ENCODE results near the gene IL17REL.
A peak's percentile ranks its signal among the peaks of the same experiment; 100 is the strongest.

Gene IL17REL

GRCh38 chr22:50014053-50014501 lies 1.5 kb upstream of the IL17REL start:
- H2AK5ac ChIP-seq (ENCODE audit: low read depth, low read length) = no peak overlapping the region
- H3K79me1 ChIP-seq (ENCODE audit: low read depth, low read length) = no peaks in the 10 kb centered on the region
- no peak overlapping the region for H2AFZ ChIP-seq (ENCODE audit: low read length)
- peak overlapping the region; percentile 32 for H3K9ac ChIP-seq (ENCODE audit: low read depth, low read length, poor library complexity)
- no peak for DNase-seq (ENCODE audit: low spot score)
- H3K4me1 ChIP-seq (ENCODE audit: control insufficient read depth in 2 of 2, insufficient read depth in 1 of 2, low read depth in 1 of 2, low read length in 2 of 2) = peaks cover 4 to 10% of the 10 kb centered on the region in 2 donors
- no peak overlapping the region for H2BK120ac ChIP-seq (ENCODE audit: low read depth, low read length)
- peaks cover 0 to 3% of the 10 kb centered on the region in 2 donors for H3K9me3 ChIP-seq (replicated peaks in 1 of 2; ENCODE audit: control insufficient read depth in 2 of 2, insufficient read depth in 1 of 2, low read depth in 1 of 2, low read length in 2 of 2)
- peaks cover 13 to 93% (median 69%) of the 10 kb centered on the region in 3 experiments for H3K27me3 ChIP-seq (ENCODE audit: control insufficient read depth in 3 of 3, insufficient read depth in 3 of 3, low read depth in 1 of 3, low read length in 3 of 3)
- H3K14ac ChIP-seq (ENCODE audit: low read length) = no peak overlapping the region
- no CpG with 5 or more reads among the region's 16 CpGs for WGBS, 2 donors (ENCODE audit: extremely low coverage in 2 of 2, insufficient read length in 2 of 2, insufficient replicate concordance in 1 of 2)
- no peaks in the 10 kb centered on the region for H3K36me3 ChIP-seq (replicated peaks in 1 of 2; ENCODE audit: control insufficient read depth in 2 of 2, insufficient read depth in 2 of 2, low read length in 2 of 2)
- H3K4me2 ChIP-seq (ENCODE audit: insufficient read depth, low read length, poor library complexity, severe bottlenecking) = no peak overlapping the region
- H3K18ac ChIP-seq (ENCODE audit: low read length) = peak overlapping the region; percentile 87
- H2BK15ac ChIP-seq (ENCODE audit: low read length) = no peak overlapping the region
- no peak overlapping the region for H3K4me3 ChIP-seq (ENCODE audit: low read length in 2 of 2)
- no peak overlapping the region for H2BK5ac ChIP-seq (ENCODE audit: low read length)
- no peak overlapping the region for H4K8ac ChIP-seq (ENCODE audit: low read depth, low read length)
- H3K23ac ChIP-seq (ENCODE audit: low read depth, low read length, poor library complexity) = peak overlapping the region; percentile 52
- H2BK12ac ChIP-seq (ENCODE audit: low read length) = no peak overlapping the region
- H4K91ac ChIP-seq (ENCODE audit: low read depth, low read length, poor library complexity) = no peak overlapping the region
- H3K4ac ChIP-seq (ENCODE audit: low read length) = no peak overlapping the region
- H3K27ac ChIP-seq (replicated peaks; ENCODE audit: low read length) = no peak overlapping the region

- H3K4ac ChIP-seq (ENCODE audit: low read length) = no peak overlapping the region
- H3K4me3 ChIP-seq (ENCODE audit: low read length in 2 of 2) = no peak overlapping the region
- H3K4me2 ChIP-seq (ENCODE audit: insufficient read depth, low read length, poor library complexity, severe bottlenecking) = no peak overlapping the region
- peak overlapping the region; percentile 58 for H2AK5ac ChIP-seq (ENCODE audit: low read depth, low read length)
- H4K8ac ChIP-seq (ENCODE audit: low read depth, low read length) = no peak overlapping the region
- H3K4me1 ChIP-seq (ENCODE audit: control insufficient read depth in 2 of 2, insufficient read depth in 1 of 2, low read depth in 1 of 2, low read length in 2 of 2) = peaks cover 4 to 10% of the 10 kb centered on the region in 2 donors
- H3K23ac ChIP-seq (ENCODE audit: low read depth, low read length, poor library complexity) = peak overlapping the region; percentile 59
- peak overlapping the region; percentile 63 for H2BK12ac ChIP-seq (ENCODE audit: low read length)
- H3K9me3 ChIP-seq (replicated peaks in 1 of 2; ENCODE audit: control insufficient read depth in 2 of 2, insufficient read depth in 1 of 2, low read depth in 1 of 2, low read length in 2 of 2) = peaks cover 0 to 3% of the 10 kb centered on the region in 2 donors
- H2BK15ac ChIP-seq (ENCODE audit: low read length) = peak overlapping the region; percentile 38
- no peak overlapping the region for H2AFZ ChIP-seq (ENCODE audit: low read length)
- H2BK5ac ChIP-seq (ENCODE audit: low read length) = no peak overlapping the region
- WGBS, 2 donors (ENCODE audit: extremely low coverage in 2 of 2, insufficient read length in 2 of 2, insufficient replicate concordance in 1 of 2) = no CpG with 5 or more reads among the region's 18 CpGs
- H3K27ac ChIP-seq (replicated peaks; ENCODE audit: low read length) = no peak overlapping the region
- no peak for DNase-seq (ENCODE audit: low spot score)
- H3K14ac ChIP-seq (ENCODE audit: low read length) = peak overlapping the region; percentile 47
- no peak overlapping the region for H2BK120ac ChIP-seq (ENCODE audit: low read depth, low read length)
- H3K79me1 ChIP-seq (ENCODE audit: low read depth, low read length) = no peaks in the 10 kb centered on the region
- peaks cover 13 to 90% (median 63%) of the 10 kb centered on the region in 3 experiments for H3K27me3 ChIP-seq (ENCODE audit: control insufficient read depth in 3 of 3, insufficient read depth in 3 of 3, low read depth in 1 of 3, low read length in 3 of 3)
- peak overlapping the region; percentile 70 for H3K9ac ChIP-seq (ENCODE audit: low read depth, low read length, poor library complexity)
- H3K36me3 ChIP-seq (replicated peaks in 1 of 2; ENCODE audit: control insufficient read depth in 2 of 2, insufficient read depth in 2 of 2, low read length in 2 of 2) = no peaks in the 10 kb centered on the region
- peak overlapping the region; percentile 76 for H3K18ac ChIP-seq (ENCODE audit: low read length)
- H4K91ac ChIP-seq (ENCODE audit: low read depth, low read length, poor library complexity) = no peak overlapping the region
These were observed 936 bp downstream of the IL17REL start for GRCh38 chr22:50011447-50012210.

- Histone ChIP-seq H3K27ac (replicated peaks; ENCODE audit: low read length) (no peak overlapping the region), H4K8ac (ENCODE audit: low read depth, low read length) (peak overlapping the region; percentile 82)
- DNase-seq (ENCODE audit: low spot score) = no peak
These were observed 1.7 kb downstream of the IL17REL start for GRCh38 chr22:50010676-50011446.

More at GRCh38 chr22:50010676-50011446, 1.7 kb downstream of the IL17REL start:
- no peaks in the 10 kb centered on the region for H3K36me3 ChIP-seq (replicated peaks in 1 of 2; ENCODE audit: control insufficient read depth in 2 of 2, insufficient read depth in 2 of 2, low read length in 2 of 2)
- H3K27me3 ChIP-seq (ENCODE audit: control insufficient read depth in 3 of 3, insufficient read depth in 3 of 3, low read depth in 1 of 3, low read length in 3 of 3) = peaks cover 11 to 88% (median 59%) of the 10 kb centered on the region in 3 experiments
- no peak overlapping the region for H3K9ac ChIP-seq (ENCODE audit: low read depth, low read length, poor library complexity)
- H2BK15ac ChIP-seq (ENCODE audit: low read length) = no peak overlapping the region
- no CpG with 5 or more reads among the region's 61 CpGs for WGBS, 2 donors (ENCODE audit: extremely low coverage in 2 of 2, insufficient read length in 2 of 2, insufficient replicate concordance in 1 of 2)
- H2BK120ac ChIP-seq (ENCODE audit: low read depth, low read length) = no peak overlapping the region
- H2BK5ac ChIP-seq (ENCODE audit: low read length) = no peak overlapping the region
- peak overlapping the region; percentile 81 for H2AK5ac ChIP-seq (ENCODE audit: low read depth, low read length)
- H2BK12ac ChIP-seq (ENCODE audit: low read length) = no peak overlapping the region
- H4K91ac ChIP-seq (ENCODE audit: low read depth, low read length, poor library complexity) = no peak overlapping the region
- peak overlapping the region; percentile 89 for H3K23ac ChIP-seq (ENCODE audit: low read depth, low read length, poor library complexity)
- H3K4ac ChIP-seq (ENCODE audit: low read length) = peak overlapping the region; percentile 37
- H3K14ac ChIP-seq (ENCODE audit: low read length) = no peak overlapping the region
- peak overlapping the region; percentile 71 for H3K18ac ChIP-seq (ENCODE audit: low read length)
- peaks cover 4 to 10% of the 10 kb centered on the region in 2 donors for H3K4me1 ChIP-seq (ENCODE audit: control insufficient read depth in 2 of 2, insufficient read depth in 1 of 2, low read depth in 1 of 2, low read length in 2 of 2)
- no peak overlapping the region for H3K4me3 ChIP-seq (ENCODE audit: low read length in 2 of 2)
- no peak overlapping the region for H2AFZ ChIP-seq (ENCODE audit: low read length)
- no peak overlapping the region for H3K4me2 ChIP-seq (ENCODE audit: insufficient read depth, low read length, poor library complexity, severe bottlenecking)
- peaks cover 0 to 2% of the 10 kb centered on the region in 2 donors for H3K9me3 ChIP-seq (replicated peaks in 1 of 2; ENCODE audit: control insufficient read depth in 2 of 2, insufficient read depth in 1 of 2, low read depth in 1 of 2, low read length in 2 of 2)
- H3K79me1 ChIP-seq (ENCODE audit: low read depth, low read length) = no peaks in the 10 kb centered on the region

All from neuronal stem cell (in vitro differentiated cells).